Activated CD4-positive, alpha-beta T cell treated with anti-CD3 and anti-CD28 coated beads, Interleukin-2, amount 50 U/mL, for 24 hours (primary cell): ENCODE results near the gene VDAC2.
"Not testable (repeated sequence)": the region's sequence is repeated elsewhere in the genome, so short reads cannot be mapped to it uniquely, and the experiment has no call there.

Experiments
- DNase-seq, 2 donors: peaks; one replicate each; pipeline ENCODE4 v3.0.0-alpha.2; 2020; ENCODE audit warnings: low read depth in 1 of 2, low spot score in 1 of 2

VDAC2 gene, protein sequence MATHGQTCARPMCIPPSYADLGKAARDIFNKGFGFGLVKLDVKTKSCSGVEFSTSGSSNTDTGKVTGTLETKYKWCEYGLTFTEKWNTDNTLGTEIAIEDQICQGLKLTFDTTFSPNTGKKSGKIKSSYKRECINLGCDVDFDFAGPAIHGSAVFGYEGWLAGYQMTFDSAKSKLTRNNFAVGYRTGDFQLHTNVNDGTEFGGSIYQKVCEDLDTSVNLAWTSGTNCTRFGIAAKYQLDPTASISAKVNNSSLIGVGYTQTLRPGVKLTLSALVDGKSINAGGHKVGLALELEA

DNA sequence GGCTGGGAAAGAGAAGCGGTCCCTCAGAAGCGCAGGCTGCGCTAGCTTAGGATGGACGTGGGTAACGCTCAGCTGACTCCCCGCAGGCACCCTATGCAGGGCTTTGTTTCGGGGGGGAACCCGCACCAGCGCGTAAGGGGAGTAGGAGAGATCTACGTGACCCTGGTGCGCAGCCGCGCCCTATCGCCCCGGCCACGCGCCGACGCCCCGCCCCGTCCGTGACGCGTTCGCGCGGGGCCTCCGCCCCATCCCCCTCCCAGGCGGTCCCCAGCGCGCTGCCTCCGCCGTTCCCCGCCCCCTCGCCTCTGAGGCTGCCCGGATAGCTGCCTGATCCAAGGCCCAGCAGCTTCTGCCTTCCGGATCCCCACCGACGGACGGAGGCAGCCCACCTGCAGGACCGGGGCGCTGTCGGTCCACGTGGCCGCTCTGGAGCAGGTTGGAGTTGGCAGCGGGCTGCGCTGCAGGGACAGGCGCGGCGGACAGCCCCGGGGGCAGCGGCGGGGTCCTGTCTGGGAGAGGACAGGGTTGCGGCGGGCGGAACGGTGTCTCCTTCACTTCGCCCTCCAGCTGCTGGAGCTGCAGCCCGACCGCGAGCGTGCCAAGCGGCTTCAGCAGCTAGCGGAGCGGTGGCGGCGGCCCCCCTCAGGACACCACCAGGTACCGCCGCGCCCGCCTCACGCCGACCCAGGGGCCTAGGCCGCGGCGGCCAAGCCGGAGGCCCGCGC is at the start of gene VDAC2:
VDAC2 (plus strand) TSS at position 515 of the 725 bp plus-strand sequence. CDS start 363 bp downstream, outside the sequence.
- peak; percentile 89 to 97 for DNase-seq

GRCh38 chr10:75165684-75166622 is 44.6 kb upstream of the VDAC2 start:
- DNase-seq = no peak

GRCh38 chr10:75166623-75166972 is 44.0 kb upstream of the VDAC2 start:
- DNase-seq = no peak

DNA sequence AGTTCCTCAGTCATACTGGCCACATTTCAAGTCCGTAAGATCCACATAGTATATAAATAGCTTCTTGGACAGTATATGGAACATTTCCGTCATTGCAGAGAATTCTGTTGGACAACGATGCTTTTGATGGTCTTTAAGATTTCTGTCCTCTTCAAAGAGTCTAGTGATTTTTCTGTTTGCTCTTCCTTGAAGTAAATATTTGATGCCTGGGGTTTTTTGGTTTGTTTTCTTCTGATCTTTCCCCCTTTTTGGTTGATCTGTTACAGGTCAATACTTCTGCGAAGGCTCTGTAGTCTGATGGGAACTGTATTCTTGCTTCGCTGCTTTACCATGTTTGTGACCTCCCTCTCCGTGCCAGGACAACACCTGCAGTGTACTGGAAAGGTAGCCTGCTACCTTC is 42.3 kb upstream of the VDAC2 start:
- no peak for DNase-seq

- no peak for DNase-seq
Measured at GRCh38 chr10:75170215-75170614, 40.4 kb upstream of the VDAC2 start.

- no peak for DNase-seq
Measured at GRCh38 chr10:75175046-75175445, 35.5 kb upstream of the VDAC2 start.

GRCh38 chr10:75176046-75176445 is 34.5 kb upstream of the VDAC2 start:
- no peak for DNase-seq

GRCh38 chr10:75176736-75177135 is 33.9 kb upstream of the VDAC2 start:
- no peak for DNase-seq

GRCh38 chr10:75179657-75180177 is 30.9 kb upstream of the VDAC2 start:
- DNase-seq = no peak

DNA sequence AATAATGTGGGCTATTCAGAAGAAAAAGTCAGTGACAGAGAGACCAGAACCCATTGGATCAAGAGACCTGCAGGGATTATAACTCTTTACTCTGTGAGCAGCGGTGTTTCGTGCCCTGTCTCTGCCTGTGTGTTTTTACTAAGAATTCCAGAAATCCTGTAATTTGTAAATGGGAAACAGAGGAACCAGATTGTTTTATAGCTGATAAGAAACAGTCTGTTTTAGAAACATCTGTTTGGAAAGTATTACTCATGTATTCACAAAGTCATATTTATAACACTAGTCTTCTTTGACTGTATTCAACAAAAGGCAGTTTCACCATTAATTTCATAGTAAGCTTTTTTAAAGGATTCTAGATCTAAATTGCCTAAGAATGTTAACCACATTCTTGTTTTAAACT is 30.0 kb upstream of the VDAC2 start:
- no peak for DNase-seq

GRCh38 chr10:75181073-75181472 is 29.5 kb upstream of the VDAC2 start:
- DNase-seq = no peak

DNA sequence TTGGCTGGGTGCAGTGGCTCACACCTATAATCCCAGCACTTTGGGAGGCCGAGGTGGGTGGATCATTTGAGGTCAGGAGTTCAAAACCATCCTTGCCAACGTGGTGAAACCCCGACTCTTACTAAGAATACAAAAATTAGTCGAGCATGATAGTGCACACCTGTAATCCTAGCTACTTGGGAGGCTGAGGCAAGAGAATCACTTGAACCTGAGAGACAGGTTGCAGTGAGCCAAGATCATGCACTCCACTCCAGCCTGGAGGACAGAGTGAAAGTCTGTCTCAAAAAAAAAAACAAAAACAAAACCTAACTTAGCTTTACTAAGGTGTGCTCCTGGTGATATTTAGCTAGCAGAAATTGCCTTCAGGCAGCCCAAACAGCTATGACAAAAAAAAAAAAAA is 24.3 kb upstream of the VDAC2 start:
- DNase-seq = no peak

DNA sequence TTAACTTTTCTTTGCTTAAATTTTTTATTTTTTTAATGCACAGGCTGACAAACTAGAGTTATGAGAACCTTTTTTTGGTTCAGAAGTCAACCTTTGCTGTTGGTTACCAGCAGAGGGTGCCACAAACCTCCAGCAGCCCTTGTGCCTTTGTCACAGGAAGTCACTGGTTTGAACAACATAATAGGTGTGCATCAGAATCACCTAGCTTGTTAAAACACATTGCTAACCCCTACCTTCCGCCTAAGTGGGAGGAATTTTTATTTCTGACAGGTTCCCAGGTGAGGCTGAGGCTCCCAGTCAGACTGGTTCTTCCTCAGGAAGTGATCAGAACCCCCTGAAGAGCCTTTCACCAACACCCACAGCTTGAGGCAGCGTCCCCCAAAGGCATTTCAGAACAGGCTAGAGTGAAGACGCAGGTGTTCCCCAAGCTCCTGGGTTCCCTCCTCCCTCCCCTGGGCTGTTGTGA is 22.6 kb upstream of the VDAC2 start:
- DNase-seq = peak; percentile 22 to 54

GRCh38 chr10:75188522-75188921 is 22.1 kb upstream of the VDAC2 start:
- not testable (repeated sequence) for DNase-seq

DNA sequence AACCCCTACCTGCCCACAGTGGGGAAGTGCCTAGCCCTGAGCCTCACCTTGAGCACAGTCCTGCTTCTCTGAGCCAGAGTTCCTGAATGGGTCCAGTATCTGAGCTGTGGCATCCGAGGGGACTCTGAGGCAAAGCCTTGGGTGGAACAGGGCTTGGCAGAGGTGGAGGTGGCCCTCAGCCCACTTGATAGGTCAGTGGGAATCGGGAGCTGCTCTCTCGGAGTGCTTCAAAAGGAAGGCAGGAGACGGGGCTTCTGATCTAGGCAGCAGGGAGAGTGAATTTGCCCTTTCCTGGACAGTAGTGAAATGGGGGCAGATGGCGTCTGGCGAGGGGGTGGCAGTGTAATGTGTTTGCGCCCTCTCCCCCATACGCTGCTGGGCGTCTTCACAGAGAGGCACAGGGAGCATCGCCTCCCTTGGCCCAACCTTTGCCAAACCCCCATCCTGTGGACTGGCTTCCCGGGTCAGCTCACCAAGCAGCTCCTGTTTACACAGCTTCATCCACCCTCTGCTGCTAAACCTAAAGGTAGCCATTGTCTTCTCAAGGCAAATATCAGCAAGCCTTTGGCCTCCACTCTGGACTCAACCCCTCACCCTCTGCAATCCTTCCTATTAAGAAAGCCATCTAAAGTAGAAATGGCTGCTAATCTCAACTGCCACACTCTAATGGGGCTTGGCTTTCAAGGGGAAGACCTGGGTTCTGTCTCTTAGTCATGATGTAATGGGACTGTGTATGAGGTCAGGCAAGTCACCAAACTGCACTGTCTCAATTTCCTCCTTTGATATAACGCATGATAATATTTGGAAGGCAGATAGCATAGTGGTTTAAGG is 21.1 kb upstream of the VDAC2 start:
- DNase-seq = no peak

DNA sequence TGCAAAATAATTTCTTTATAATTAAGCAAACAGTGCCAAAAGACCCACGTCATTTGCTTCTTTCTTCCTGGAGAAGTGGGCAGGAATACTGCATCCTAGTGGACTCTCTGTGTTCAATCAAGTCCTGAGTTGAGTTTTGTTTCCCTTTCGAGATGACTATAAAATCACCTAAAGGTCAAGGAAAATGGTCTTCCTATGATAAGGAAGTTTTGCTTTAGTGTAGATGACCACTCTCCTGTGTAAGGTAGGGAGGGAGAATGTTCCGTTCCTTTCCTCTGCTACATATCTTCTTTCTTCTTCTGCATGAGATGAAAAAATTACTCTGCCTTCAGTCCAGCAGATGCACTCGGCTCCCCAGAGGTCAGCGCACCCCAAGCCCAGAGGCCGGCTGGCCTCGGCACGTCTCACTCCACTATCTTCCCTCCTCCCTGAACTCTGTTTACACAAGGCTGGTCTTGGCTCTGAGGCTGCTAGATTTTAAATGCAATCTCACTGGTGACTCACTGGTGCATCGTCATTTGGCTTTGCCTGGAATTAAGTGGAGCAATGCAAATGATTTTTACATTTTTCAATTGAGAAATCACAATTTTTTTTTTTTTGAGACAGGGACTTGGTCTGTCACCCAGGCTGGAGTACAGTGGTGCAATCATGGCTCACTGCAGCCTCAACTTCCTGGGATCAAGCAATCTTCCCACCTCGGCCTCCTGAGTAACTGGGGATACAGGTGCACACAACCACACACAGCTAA is 18.6 kb upstream of the VDAC2 start:
- DNase-seq = no peak

DNA sequence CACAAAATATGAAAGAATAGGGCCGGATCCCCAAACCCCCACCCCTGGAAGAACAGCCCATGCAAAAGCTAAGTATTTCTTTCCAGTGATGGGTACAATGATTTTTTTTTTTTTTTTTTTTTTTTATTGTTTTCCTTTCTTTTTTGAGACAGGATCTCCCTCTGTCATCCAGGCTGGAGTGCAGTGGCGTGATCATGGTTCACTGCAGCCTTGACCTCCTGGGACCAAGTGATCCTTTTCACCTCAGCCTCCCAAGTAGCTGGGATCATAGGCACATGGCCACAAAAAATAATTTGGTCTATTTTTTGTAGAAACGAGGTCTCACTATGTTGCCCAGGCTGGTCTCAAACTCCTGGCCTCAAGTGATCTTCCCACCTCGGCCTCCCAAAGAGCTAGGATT is 16.0 kb upstream of the VDAC2 start:
- not testable (repeated sequence) for DNase-seq

DNA sequence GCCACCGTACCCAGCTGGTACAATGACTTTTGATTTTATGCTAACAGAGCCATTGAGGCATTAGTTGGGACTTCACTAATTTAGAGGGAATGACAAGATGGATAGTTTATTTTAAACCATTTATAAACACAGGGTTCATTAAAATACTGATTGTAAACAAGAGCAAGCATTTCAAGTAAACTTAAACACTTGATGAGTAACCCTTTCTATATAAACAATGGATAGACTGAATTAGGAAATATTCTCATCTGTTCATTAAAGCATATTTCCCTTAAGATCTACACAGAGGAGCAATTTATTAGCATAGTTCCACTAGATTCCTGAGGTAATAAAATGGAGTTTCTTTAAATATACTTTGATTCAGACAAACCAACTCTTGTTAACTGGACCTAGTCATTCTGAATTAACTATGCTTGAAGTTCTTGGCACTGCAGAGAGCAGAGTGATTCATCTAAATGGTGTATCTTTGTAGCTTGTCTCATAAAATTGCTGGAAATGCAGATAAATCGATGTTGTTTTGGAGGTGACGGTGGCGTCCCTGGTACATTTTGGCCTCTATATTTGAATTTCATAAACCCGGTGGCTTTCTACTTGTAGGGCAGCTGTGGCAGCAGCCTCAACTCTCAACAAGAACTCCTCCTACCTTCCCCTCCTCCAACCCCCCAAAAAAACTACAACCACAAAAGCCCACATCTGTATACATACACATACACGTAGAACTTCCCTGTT is 15.4 kb upstream of the VDAC2 start:
- DNase-seq = no peak

GRCh38 chr10:75197066-75197465 is 13.5 kb upstream of the VDAC2 start:
- DNase-seq = no peak
